ENCODE results near the gene B4GALT1. TPM values are rescaled to one million over a fixed set of nuclear protein-coding genes. Genes with fewer than 3 reads are reported as not detected.

The B4GALT1 gene
- total RNA-seq, 1 experiment from 2014 or later = 121 TPM

- TF ChIP-seq CTCF (IDR thresholded peaks at IDR 0.05; ENCODE audit: insufficient read depth in 1 of 2, low read depth in 1 of 2, low read length in 1 of 2, severe bottlenecking in 1 of 2, unreplicated experiment in 1 of 2) = no peak
- no peak overlapping the region for H3K27ac Mint-ChIP-seq (ENCODE audit: unreplicated experiment)
- Histone ChIP-seq H3K36me3 (ENCODE audit: control insufficient read depth, insufficient read depth, low read length) (peaks cover 7% of the 10 kb centered on the region), H3K27me3 (replicated peaks; ENCODE audit: control insufficient read depth, insufficient read depth, low read length) (no peaks in the 10 kb centered on the region), H3K9me3 (no peaks in the 10 kb centered on the region), H3K4me1 (no peaks in the 10 kb centered on the region), H3K4me3 (ENCODE audit: low read depth, low read length) (no peak overlapping the region)
- no peaks in the 10 kb centered on the region for H3K27me3 Mint-ChIP-seq (ENCODE audit: insufficient read depth, unreplicated experiment)
- BruUV-seq (replicated peaks) = no TSS peak
- no peaks in the 10 kb centered on the region for H3K9me3 Mint-ChIP-seq (ENCODE audit: unreplicated experiment)
- no peak for DNase-seq
- POLR2A ChIA-PET = no interaction called here
- peaks cover 89% of the 10 kb centered on the region for H3K36me3 Mint-ChIP-seq (ENCODE audit: insufficient read depth, unreplicated experiment)
- H3K4me1 Mint-ChIP-seq (ENCODE audit: low read depth, unreplicated experiment) = no peaks in the 10 kb centered on the region
- CTCF ChIA-PET = no interaction called here
- intact Hi-C loops (cut with micrococcal nuclease; ENCODE audit: unreplicated experiment) = no loop called here
- H3K4me3 Mint-ChIP-seq (ENCODE audit: unreplicated experiment) = no peak overlapping the region
These were observed 101.7 kb downstream of the B4GALT1 start for GRCh38 chr9:33065157-33066076.

Other genes starting within 250 kb of the B4GALT1 start
- 36.8 and 42.5 TPM in 2 replicates for gene APTX, start 165.7 kb downstream of the B4GALT1 start, total RNA-seq (2022)
- 187 and 198 TPM in 2 replicates for gene DNAJA1, start 142.1 kb downstream of the B4GALT1 start, total RNA-seq (2022)
- 23.6 TPM in 2 replicates for gene SMU1, start 90.7 kb downstream of the B4GALT1 start, total RNA-seq (2022)
- 0.97 and 2.1 TPM in 2 replicates for gene SPINK4, start 72.8 kb upstream of the B4GALT1 start, total RNA-seq (2022)
- gene BAG1, start 97.4 kb upstream of the B4GALT1 start, total RNA-seq (2022) = 51.2 and 62.1 TPM in 2 replicates
- gene CHMP5, start 97.7 kb upstream of the B4GALT1 start, total RNA-seq (2022) = 52.5 and 58.3 TPM in 2 replicates
- 32.6 TPM in 2 replicates for gene NFX1, start 123.2 kb upstream of the B4GALT1 start, total RNA-seq (2022)
- 2.2 and 2.4 TPM in 2 replicates for gene AQP7, start 235.2 kb upstream of the B4GALT1 start, total RNA-seq (2022)

Data from Caco-2 (cell line).